HG03439 (cell line): ENCODE results near the gene CYP4F11.
"Not testable (repeated sequence)": the region's sequence is repeated elsewhere in the genome, so short reads cannot be mapped to it uniquely, and the experiment has no call there.

ENCODE experiments used
- ATAC-seq: cut with Tn5 transposase; IDR thresholded peaks from one replicate; pipeline ENCODE4 v1.9.1; 2021; ENCODE audit warnings: mild to moderate bottlenecking, moderate library complexity; ENCODE audit not compliant: unreplicated experiment

Gene CYP4F11

GRCh38 chr19:15885167-15885566 lies 49.2 kb downstream of the CYP4F11 start:
- no peak for ATAC-seq

- not testable (repeated sequence) for ATAC-seq
These were observed 51.0 kb downstream of the CYP4F11 start for GRCh38 chr19:15883329-15883728.

GRCh38 chr19:15874821-15875474 lies 59.4 kb downstream of the CYP4F11 start:
- ATAC-seq = no peak

GRCh38 chr19:15873771-15874170 lies 60.6 kb downstream of the CYP4F11 start:
- ATAC-seq = not testable (repeated sequence)

- ATAC-seq = no peak
These were observed 62.8 kb downstream of the CYP4F11 start for GRCh38 chr19:15871570-15871969.

GRCh38 chr19:15869873-15870272 lies 64.5 kb downstream of the CYP4F11 start:
- no peak for ATAC-seq

GRCh38 chr19:15869109-15869555 lies 65.2 kb downstream of the CYP4F11 start:
- ATAC-seq = no peak

GRCh38 chr19:15866636-15867035 lies 67.7 kb downstream of the CYP4F11 start:
- no peak for ATAC-seq

GRCh38 chr19:15864824-15865223 lies 69.5 kb downstream of the CYP4F11 start:
- ATAC-seq = no peak

GRCh38 chr19:15863272-15863671 lies 71.1 kb downstream of the CYP4F11 start:
- ATAC-seq = no peak

GRCh38 chr19:15862444-15862843 lies 71.9 kb downstream of the CYP4F11 start:
- ATAC-seq = no peak
